ENCODE data around the gene ECE2.

Gene ECE2

GRCh38 chr3:184275961-184276910 is at the start of gene ECE2:
Gene ECE2 (plus strand): TSS chr3:184276022. CDS start chr3:184276154, 132 bp downstream.
- Mint-ChIP-seq H3K27me3 (peaks cover 23% of the 10 kb centered on the region), H3K4me1 (ENCODE audit: low read depth) (peaks cover 8% of the 10 kb centered on the region)

GRCh38 chr3:184227481-184227935 is 48.3 kb upstream of the ECE2 start:
- Mint-ChIP-seq H3K4me1 (ENCODE audit: low read depth) (peaks cover 11% of the 10 kb centered on the region), H3K36me3 (no peaks in the 10 kb centered on the region), H3K27me3 (peaks cover 24% of the 10 kb centered on the region), H3K9me3 (ENCODE audit: low read depth) (no peaks in the 10 kb centered on the region), H3K4me3 (no peak overlapping the region), H3K27ac (peak overlapping the region; percentile 71)

More at GRCh38 chr3:184275961-184276910, at the start of gene ECE2:
- no peak within 1 kb of the TSS for H3K27ac Mint-ChIP-seq
- peak within 1 kb of the TSS; percentile 46 for H3K4me3 Mint-ChIP-seq
- H3K9me3 Mint-ChIP-seq (ENCODE audit: low read depth): no peaks in the 10 kb centered on the region
- H3K36me3 Mint-ChIP-seq: peaks cover 3% of the 10 kb centered on the region

GRCh38 chr3:184228376-184229137 is 47.3 kb upstream of the ECE2 start:
- no peaks in the 10 kb centered on the region for H3K36me3 Mint-ChIP-seq
- no peak overlapping the region for H3K27ac Mint-ChIP-seq
- H3K27me3 Mint-ChIP-seq: peaks cover 26% of the 10 kb centered on the region
- peaks cover 11% of the 10 kb centered on the region for H3K4me1 Mint-ChIP-seq (ENCODE audit: low read depth)
- peak overlapping the region; percentile 74 for H3K4me3 Mint-ChIP-seq
- no peaks in the 10 kb centered on the region for H3K9me3 Mint-ChIP-seq (ENCODE audit: low read depth)

- no peaks in the 10 kb centered on the region for H3K36me3 Mint-ChIP-seq
- H3K4me1 Mint-ChIP-seq (ENCODE audit: low read depth): peaks cover 11% of the 10 kb centered on the region
- H3K27ac Mint-ChIP-seq: no peak within 1 kb of the TSS
- peaks cover 24% of the 10 kb centered on the region for H3K27me3 Mint-ChIP-seq
- H3K9me3 Mint-ChIP-seq (ENCODE audit: low read depth): no peaks in the 10 kb centered on the region
- H3K4me3 Mint-ChIP-seq: peak within 1 kb of the TSS; percentile 74
These were observed 46.3 kb upstream of the ECE2 start, which contains the start of gene VWA5B2 for GRCh38 chr3:184229394-184230080. Gene VWA5B2 (plus strand): TSS chr3:184229585. CDS start chr3:184230529, 944 bp downstream.

- Mint-ChIP-seq H3K27me3 (peaks cover 23% of the 10 kb centered on the region), H3K36me3 (no peaks in the 10 kb centered on the region), H3K9me3 (ENCODE audit: low read depth) (no peaks in the 10 kb centered on the region), H3K4me3 (peak overlapping the region; percentile 57), H3K27ac (no peak overlapping the region), H3K4me1 (ENCODE audit: low read depth) (peaks cover 11% of the 10 kb centered on the region)
These were observed 45.7 kb upstream of the ECE2 start for GRCh38 chr3:184230081-184230602.

- H3K4me1 Mint-ChIP-seq (ENCODE audit: low read depth): peaks cover 11% of the 10 kb centered on the region
- no peaks in the 10 kb centered on the region for H3K9me3 Mint-ChIP-seq (ENCODE audit: low read depth)
- H3K4me3 Mint-ChIP-seq: peak overlapping the region; percentile 75
- H3K27me3 Mint-ChIP-seq: peaks cover 20% of the 10 kb centered on the region
- no peaks in the 10 kb centered on the region for H3K36me3 Mint-ChIP-seq
- H3K27ac Mint-ChIP-seq: no peak overlapping the region
These were observed 45.0 kb upstream of the ECE2 start for GRCh38 chr3:184230603-184231528.

GRCh38 chr3:184231671-184232070 is 44.2 kb upstream of the ECE2 start:
- Mint-ChIP-seq H3K4me1 (ENCODE audit: low read depth) (peaks cover 11% of the 10 kb centered on the region), H3K27me3 (peaks cover 18% of the 10 kb centered on the region), H3K36me3 (no peaks in the 10 kb centered on the region), H3K4me3 (peak overlapping the region; percentile 75), H3K9me3 (ENCODE audit: low read depth) (no peaks in the 10 kb centered on the region), H3K27ac (no peak overlapping the region)

GRCh38 chr3:184233127-184233843 is 42.5 kb upstream of the ECE2 start:
- Mint-ChIP-seq H3K36me3 (no peaks in the 10 kb centered on the region), H3K9me3 (ENCODE audit: low read depth) (no peaks in the 10 kb centered on the region), H3K27ac (no peak overlapping the region), H3K27me3 (peaks cover 16% of the 10 kb centered on the region), H3K4me3 (no peak overlapping the region), H3K4me1 (ENCODE audit: low read depth) (peaks cover 11% of the 10 kb centered on the region)

GRCh38 chr3:184234224-184234623 is 41.6 kb upstream of the ECE2 start:
- no peaks in the 10 kb centered on the region for H3K9me3 Mint-ChIP-seq (ENCODE audit: low read depth)
- peaks cover 7% of the 10 kb centered on the region for H3K4me1 Mint-ChIP-seq (ENCODE audit: low read depth)
- H3K4me3 Mint-ChIP-seq: no peak overlapping the region
- H3K27me3 Mint-ChIP-seq: peaks cover 15% of the 10 kb centered on the region
- no peak overlapping the region for H3K27ac Mint-ChIP-seq
- H3K36me3 Mint-ChIP-seq: no peaks in the 10 kb centered on the region

- Mint-ChIP-seq H3K4me3 (no peak overlapping the region), H3K4me1 (ENCODE audit: low read depth) (peaks cover 7% of the 10 kb centered on the region), H3K27ac (no peak overlapping the region), H3K27me3 (peaks cover 15% of the 10 kb centered on the region), H3K9me3 (ENCODE audit: low read depth) (no peaks in the 10 kb centered on the region), H3K36me3 (no peaks in the 10 kb centered on the region)
These were observed 41.0 kb upstream of the ECE2 start for GRCh38 chr3:184234671-184235380.

GRCh38 chr3:184235381-184236032 is 40.3 kb upstream of the ECE2 start:
- no peak overlapping the region for H3K27ac Mint-ChIP-seq
- H3K4me1 Mint-ChIP-seq (ENCODE audit: low read depth): peaks cover 7% of the 10 kb centered on the region
- no peaks in the 10 kb centered on the region for H3K36me3 Mint-ChIP-seq
- no peaks in the 10 kb centered on the region for H3K9me3 Mint-ChIP-seq (ENCODE audit: low read depth)
- H3K27me3 Mint-ChIP-seq: peaks cover 15% of the 10 kb centered on the region
- H3K4me3 Mint-ChIP-seq: no peak overlapping the region

GRCh38 chr3:184236033-184236410 is 39.8 kb upstream of the ECE2 start:
- Mint-ChIP-seq H3K36me3 (no peaks in the 10 kb centered on the region), H3K4me3 (no peak overlapping the region), H3K27ac (no peak overlapping the region), H3K4me1 (ENCODE audit: low read depth) (peaks cover 5% of the 10 kb centered on the region), H3K9me3 (ENCODE audit: low read depth) (no peaks in the 10 kb centered on the region), H3K27me3 (peaks cover 13% of the 10 kb centered on the region)

Measured in activated naive CD8-positive, alpha-beta T cell (primary cell).